ENCODE results near the gene WDR46. TPM values are rescaled to one million over a fixed set of nuclear protein-coding genes. Genes with fewer than 3 reads are reported as not detected.

WDR46 gene
- total RNA-seq, 6 experiments from 2014 or later = 13.1 to 35.2 (median 23.9) TPM

- intact Hi-C loops (cut with DNase I) = no loop called here
- ATAC-seq = no peak
- H3K36me3 ChIP-seq = no peaks in the 10 kb centered on the region
- 63% methylated on average over 3 of the region's 6 CpGs for WGBS (ENCODE audit: insufficient coverage, low coverage, low lambda C conversion rate, missing lambda C conversion rate)
- no peaks in the 10 kb centered on the region for H3K9me3 ChIP-seq
- H3K27me3 ChIP-seq = no peaks in the 10 kb centered on the region
- DNase-seq = no peak
- no peak overlapping the region for H3K27ac ChIP-seq
- H3K4me3 ChIP-seq = no peak overlapping the region
- TF ChIP-seq CTCF (IDR thresholded peaks at IDR 0.05) = no peak
- no peak for TF ChIP-seq POLR2A (IDR thresholded peaks at IDR 0.05)
- no peaks in the 10 kb centered on the region for H3K4me1 ChIP-seq
These were observed 52.2 kb downstream of the WDR46 start for GRCh38 chr6:33236852-33237251.

GRCh38 chr6:33236328-33236727 is 52.7 kb downstream of the WDR46 start:
- no peak for ATAC-seq
- no peak overlapping the region for H3K27ac ChIP-seq
- H3K4me3 ChIP-seq = no peak overlapping the region
- no peak for TF ChIP-seq POLR2A (IDR thresholded peaks at IDR 0.05)
- no peak for TF ChIP-seq CTCF (IDR thresholded peaks at IDR 0.05)
- no peak for DNase-seq
- no peaks in the 10 kb centered on the region for H3K4me1 ChIP-seq
- no peaks in the 10 kb centered on the region for H3K36me3 ChIP-seq
- intact Hi-C loops (cut with DNase I) = no loop called here
- no peaks in the 10 kb centered on the region for H3K9me3 ChIP-seq
- no peaks in the 10 kb centered on the region for H3K27me3 ChIP-seq

GRCh38 chr6:33235221-33235634 is 53.8 kb downstream of the WDR46 start:
- no peak for ATAC-seq
- Histone ChIP-seq H3K9me3 (no peaks in the 10 kb centered on the region), H3K27me3 (no peaks in the 10 kb centered on the region), H3K36me3 (no peaks in the 10 kb centered on the region), H3K4me3 (no peak overlapping the region), H3K27ac (no peak overlapping the region), H3K4me1 (no peaks in the 10 kb centered on the region)
- DNase-seq = no peak
- TF ChIP-seq POLR2A (IDR thresholded peaks at IDR 0.05) (no peak), CTCF (IDR thresholded peaks at IDR 0.05) (no peak)
- intact Hi-C loops (cut with DNase I) = no loop called here
- 21% methylated on average over 6 of the region's 6 CpGs for WGBS (ENCODE audit: insufficient coverage, low coverage, low lambda C conversion rate, missing lambda C conversion rate)

Small RNA genes lying within 50 kb of the gene (microRNA-seq; reads per million reads assigned to microRNA genes)
- gene MIR6834 (0 reads per million in 2 donors), gene MIR6873 (0 reads per million in 2 donors)

Other genes starting within 250 kb of the WDR46 start
- 10 to 100 TPM; 10.0 to 74.8 (median 26.3) TPM for gene HLA-DPA1, start 215.6 kb downstream of the WDR46 start, total RNA-seq
- 10 to 100 TPM in 5 of 6 experiments, 1 to 10 TPM in 1; 8.6 to 66.7 (median 23.0) TPM for gene HLA-DPB1, start 213.2 kb downstream of the WDR46 start, total RNA-seq
- gene COL11A2, start 96.8 kb downstream of the WDR46 start, total RNA-seq = 1 to 10 TPM in 1 of 6 experiments, under 1 TPM in 5; 0.06 to 1.4 (median 0.61) TPM
- 10 to 100 TPM; 10.1 to 28.2 (median 17.7) TPM for gene RXRB, start 88.6 kb downstream of the WDR46 start, total RNA-seq
- 10 to 100 TPM; 33.5 to 61.4 (median 50.1) TPM for gene SLC39A7, start 88.4 kb downstream of the WDR46 start, total RNA-seq
- gene HSD17B8, start 84.6 kb downstream of the WDR46 start, total RNA-seq = 10 to 100 TPM; 14.3 to 39.8 (median 33.8) TPM
- 10 to 100 TPM in 4 of 6 experiments, 1 to 10 TPM in 2; 7.5 to 21.3 (median 19.7) TPM for gene RING1, start 80.7 kb downstream of the WDR46 start, total RNA-seq
- 10 to 100 TPM; 16.4 to 35.1 (median 27.5) TPM for gene VPS52, start 17.4 kb downstream of the WDR46 start, total RNA-seq
- gene RPS18, start 17.2 kb downstream of the WDR46 start, total RNA-seq = 100 to 1,000 TPM; 504 to 932 (median 612) TPM
- gene B3GALT4, start 12.1 kb downstream of the WDR46 start, total RNA-seq = 1 to 10 TPM in 4 of 6 experiments, under 1 TPM in 2; 0.79 to 1.7 (median 1.4) TPM
- gene PFDN6, start 362 bp upstream of the WDR46 start, total RNA-seq = 10 to 100 TPM; 23.8 to 35.2 (median 27.5) TPM
- 10 to 100 TPM; 15.1 to 30.6 (median 23.3) TPM for gene RGL2, start 9.7 kb upstream of the WDR46 start, total RNA-seq
- gene TAPBP, start 24.8 kb upstream of the WDR46 start, total RNA-seq = 100 to 1,000 TPM in 5 of 6 experiments, 10 to 100 TPM in 1; 89.2 to 140 (median 124) TPM
- gene ZBTB22, start 28.5 kb upstream of the WDR46 start, total RNA-seq = 1 to 10 TPM; 2.9 to 6.8 (median 4.9) TPM
- gene DAXX, start 33.7 kb upstream of the WDR46 start, total RNA-seq = 10 to 100 TPM; 11.3 to 28.8 (median 19.5) TPM
- gene KIFC1, start 102.6 kb upstream of the WDR46 start, total RNA-seq = 1 to 10 TPM in 3 of 6 experiments, under 1 TPM in 2, not detected in 1; 0.29 to 4.4 (median 1.3) TPM
- gene PHF1, start 121.8 kb upstream of the WDR46 start, total RNA-seq = 10 to 100 TPM; 14.7 to 21.3 (median 18.3) TPM
- gene CUTA, start 128.9 kb upstream of the WDR46 start, total RNA-seq = 100 to 1,000 TPM in 3 of 6 experiments, 10 to 100 TPM in 3; 81.4 to 114 (median 97.4) TPM
- gene SYNGAP1, start 130.8 kb upstream of the WDR46 start, total RNA-seq = 1 to 10 TPM; 1.8 to 4.1 (median 2.8) TPM
- gene ZBTB9, start 165.3 kb upstream of the WDR46 start, total RNA-seq = 1 to 10 TPM; 2.5 to 3.8 (median 2.9) TPM